Effector memory CD4-positive, alpha-beta T cell (primary cell): Measurements from ENCODE around the gene LGALS4.
"Not testable (repeated sequence)": the region's sequence is repeated elsewhere in the genome, so short reads cannot be mapped to it uniquely, and the experiment has no call there.

Experiments used
- DNase-seq, 3 donors: peaks; one replicate each; pipeline ENCODE4 v3.0.0-alpha.2; 2020
- H3K27ac ChIP-seq: 2 replicates; pipeline ENCODE4 v1.7.0; 2013; ENCODE audit warnings: mild to moderate bottlenecking, low read length, moderate library complexity; ENCODE audit not compliant: insufficient read depth, poor library complexity, severe bottlenecking
- H3K27me3 ChIP-seq: replicated peaks from 2 replicates; pipeline ENCODE4 v1.7.0; 2013; ENCODE audit warnings: mild to moderate bottlenecking, low read length; ENCODE audit not compliant: insufficient read depth, control insufficient read depth, poor library complexity, severe bottlenecking
- H3K36me3 ChIP-seq: 2 replicates; pipeline ENCODE4 v1.7.0; 2013; ENCODE audit warnings: mild to moderate bottlenecking, low read length, moderate library complexity; ENCODE audit not compliant: control insufficient read depth, insufficient read depth
- H3K4me1 ChIP-seq: 2 replicates; pipeline ENCODE4 v1.7.0; 2013; ENCODE audit warnings: low read length, mild to moderate bottlenecking; ENCODE audit not compliant: control insufficient read depth, insufficient read depth, poor library complexity, severe bottlenecking
- H3K4me3 ChIP-seq: 2 replicates; pipeline ENCODE4 v1.7.0; 2013; ENCODE audit warnings: low read length, low read depth, mild to moderate bottlenecking; ENCODE audit not compliant: insufficient read depth, poor library complexity, severe bottlenecking
- H3K9me3 ChIP-seq: 2 replicates; pipeline ENCODE4 v1.7.0; 2013; ENCODE audit warnings: mild to moderate bottlenecking, low read length, moderate library complexity; ENCODE audit not compliant: control insufficient read depth

Gene LGALS4

DNA sequence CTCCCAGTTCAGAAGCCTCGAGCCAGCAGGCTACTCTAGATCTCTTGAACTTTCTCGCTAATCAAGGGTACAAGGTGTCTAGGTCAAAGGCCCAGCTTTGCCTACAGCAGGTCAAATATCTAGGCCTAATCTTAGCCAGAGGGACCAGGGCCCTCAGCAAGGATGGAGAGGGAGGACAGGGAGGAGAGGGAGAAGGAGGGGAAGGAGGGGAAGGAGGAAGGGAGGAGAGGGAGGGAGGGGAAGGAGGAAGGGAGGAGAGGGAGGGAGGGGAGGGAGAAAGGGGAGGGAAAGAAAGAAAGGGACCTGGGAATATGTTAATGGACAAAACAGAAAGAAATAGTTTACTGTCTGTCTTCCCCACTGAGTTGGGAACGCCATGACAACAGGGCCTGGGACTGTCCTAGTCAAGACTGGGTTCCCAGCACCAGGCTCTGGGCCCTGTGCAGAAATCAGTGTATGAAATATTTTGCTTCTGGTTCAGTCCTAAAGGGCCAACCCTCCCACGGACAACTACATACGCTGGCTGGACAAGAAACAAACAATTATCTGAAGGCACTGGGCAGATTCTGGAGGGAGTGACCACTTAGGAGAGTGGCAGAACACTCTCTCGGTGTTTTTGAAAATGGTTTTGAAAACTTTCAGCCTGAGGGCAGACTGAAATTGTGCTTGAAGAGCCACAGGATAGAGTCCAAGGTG, 14.3 kb upstream of the LGALS4 start:
- Histone ChIP-seq H3K9me3 (no peaks in the 10 kb centered on the region), H3K36me3 (peaks cover 22% of the 10 kb centered on the region), H3K4me3 (no peak overlapping the region), H3K27ac (no peak overlapping the region), H3K4me1 (no peaks in the 10 kb centered on the region), H3K27me3 (no peaks in the 10 kb centered on the region)
- no peak for DNase-seq

DNA sequence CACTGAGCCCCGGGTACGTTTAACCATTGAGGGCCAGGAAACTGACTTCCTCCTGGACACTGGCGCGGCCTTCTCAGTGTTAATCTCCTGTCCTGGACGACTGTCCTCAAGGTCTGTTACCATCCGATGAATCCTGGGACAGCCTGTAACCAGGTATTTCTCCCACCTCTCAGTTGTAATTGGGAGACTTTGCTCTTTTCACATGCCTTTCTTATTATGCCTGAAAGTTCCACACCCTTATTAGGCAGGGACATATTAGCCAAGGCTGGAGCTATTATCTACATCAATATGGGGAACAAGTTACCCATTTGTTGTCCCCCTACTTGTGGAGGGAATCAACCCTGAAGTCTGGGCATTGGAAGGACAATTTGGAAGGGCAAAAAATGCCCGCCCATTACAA, 13.2 kb upstream of the LGALS4 start:
- not testable (repeated sequence) for DNase-seq, H3K4me3 ChIP-seq, H3K27ac ChIP-seq, H3K4me1 ChIP-seq, H3K27me3 ChIP-seq, H3K9me3 ChIP-seq
- H3K36me3 ChIP-seq, result peaks cover 23% of the 10 kb centered on the region

DNA sequence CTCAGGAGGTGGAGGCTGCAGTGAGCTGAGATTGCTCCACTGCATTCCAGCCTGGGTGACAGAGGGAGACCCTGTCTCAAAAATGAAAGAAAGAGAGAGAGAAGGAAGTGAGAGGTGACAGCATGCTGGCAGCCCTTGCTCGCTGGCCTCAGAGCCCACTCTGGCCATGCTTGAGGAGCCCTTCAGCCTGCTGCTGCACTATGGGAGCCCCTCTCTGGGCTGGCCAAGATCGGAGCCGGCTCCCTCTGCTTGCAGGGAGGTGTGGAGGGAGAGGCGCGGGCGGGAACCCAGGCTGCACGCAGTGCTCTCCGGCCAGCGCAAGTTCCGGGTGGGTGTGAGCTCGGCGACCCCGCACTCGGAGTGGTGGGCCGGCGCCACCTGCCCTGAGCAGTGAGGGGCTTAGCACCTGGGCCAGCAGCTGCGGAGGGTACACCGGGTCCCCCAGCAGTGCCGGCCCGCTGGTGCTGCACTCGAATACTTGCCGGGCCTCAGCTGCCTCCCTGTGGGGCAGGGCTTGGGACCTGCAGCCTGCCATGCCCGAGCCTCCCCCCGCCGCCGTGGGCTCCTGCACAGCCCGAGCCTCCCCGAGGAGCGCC, 8.6 kb upstream of the LGALS4 start:
- H3K4me1 ChIP-seq, H3K9me3 ChIP-seq, H3K4me3 ChIP-seq, H3K27ac ChIP-seq, DNase-seq, H3K27me3 ChIP-seq: not testable (repeated sequence)
- H3K36me3 ChIP-seq, result peaks cover 31% of the 10 kb centered on the region

DNA sequence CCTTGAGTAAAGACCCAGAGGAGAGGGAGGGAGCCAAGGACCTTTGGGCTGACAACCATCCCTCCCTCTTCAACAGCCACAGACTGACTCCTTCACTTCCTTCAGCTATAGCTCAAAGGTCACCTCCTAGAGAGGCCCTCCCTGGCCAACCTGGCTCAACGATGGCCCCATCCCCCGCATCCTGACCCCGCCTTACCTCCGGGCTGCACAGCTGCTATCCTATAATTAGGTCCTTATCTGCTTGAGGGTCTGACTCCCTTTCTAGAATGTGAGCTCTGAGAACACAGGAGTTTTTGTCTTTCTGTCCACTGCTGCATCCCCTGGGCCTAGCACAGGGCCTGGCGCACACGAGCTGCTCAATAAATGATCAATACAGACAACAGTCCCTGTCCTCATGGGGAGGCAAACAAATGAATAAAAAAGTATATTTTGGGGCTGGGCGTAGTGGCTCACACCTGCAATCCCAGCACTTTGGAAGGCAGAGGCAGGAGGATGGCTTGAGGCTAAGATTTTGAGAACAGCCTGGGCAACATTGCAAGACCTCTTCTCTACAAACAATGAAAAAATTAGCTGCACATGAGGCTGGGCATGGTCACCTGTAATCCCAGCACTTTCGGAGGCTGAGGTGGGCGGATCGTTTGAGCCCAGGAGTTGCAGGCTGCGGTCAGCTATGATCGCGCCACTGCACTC, 6.6 kb upstream of the LGALS4 start:
- Histone ChIP-seq H3K9me3 (no peaks in the 10 kb centered on the region), H3K27me3 (no peaks in the 10 kb centered on the region), H3K27ac (no peak overlapping the region), H3K4me3 (no peak overlapping the region), H3K36me3 (peaks cover 43% of the 10 kb centered on the region), H3K4me1 (no peaks in the 10 kb centered on the region)
- no peak for DNase-seq

DNA sequence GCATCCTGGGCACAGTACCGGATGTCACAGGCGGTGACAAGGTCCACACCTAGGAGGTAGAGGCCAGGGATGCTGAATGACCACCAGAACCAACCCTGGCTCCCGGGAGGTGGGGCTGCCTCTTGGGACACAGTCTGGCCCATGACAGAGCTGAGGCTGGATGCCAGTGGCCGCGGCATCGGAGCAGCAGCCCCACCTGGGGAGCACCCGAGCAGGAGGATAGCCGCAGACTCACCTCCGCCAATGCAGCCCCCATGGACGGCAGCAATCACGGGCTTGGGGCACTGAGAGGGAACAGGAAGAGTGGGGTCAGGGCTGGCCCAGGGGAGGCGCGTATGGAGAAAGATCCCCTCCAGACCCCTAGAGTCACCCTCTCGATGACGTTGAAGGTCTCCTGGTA, 4.3 kb upstream of the LGALS4 start:
- H3K4me3 ChIP-seq, result no peak overlapping the region
- H3K9me3 ChIP-seq, result no peaks in the 10 kb centered on the region
- H3K36me3 ChIP-seq, result peaks cover 37% of the 10 kb centered on the region
- no peaks in the 10 kb centered on the region for H3K27me3 ChIP-seq
- H3K27ac ChIP-seq, result no peak overlapping the region
- no peak for DNase-seq
- H3K4me1 ChIP-seq, result no peaks in the 10 kb centered on the region

DNA sequence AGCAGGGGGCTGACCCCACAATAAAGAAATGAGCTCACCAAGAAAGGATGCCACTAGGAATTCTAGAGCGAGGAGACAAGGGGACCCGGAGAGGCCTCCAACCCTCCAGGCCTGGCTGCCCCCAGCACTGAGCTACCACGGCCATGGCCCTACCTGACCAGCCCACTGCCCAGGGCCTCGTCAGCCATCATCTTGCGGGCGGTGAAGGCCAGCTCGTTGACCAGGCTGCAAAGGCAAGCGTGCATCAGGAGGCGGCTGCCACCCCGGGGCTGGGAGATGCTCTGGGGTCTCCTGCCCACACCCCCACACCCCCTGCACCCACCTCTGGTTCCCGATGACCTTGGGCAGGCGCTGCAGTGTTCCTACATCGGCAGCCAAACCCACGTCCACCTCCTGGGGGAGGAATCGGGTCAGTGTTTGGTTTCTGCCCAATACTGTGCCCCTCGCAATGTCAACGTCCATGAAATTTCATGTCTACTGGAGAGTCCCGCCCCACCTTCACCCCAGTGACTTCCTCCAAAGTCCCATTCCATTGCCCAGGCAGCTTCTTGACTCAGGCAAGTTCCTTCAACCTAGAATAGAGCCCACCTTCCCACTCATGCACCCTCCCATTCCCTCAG, 3.5 kb upstream of the LGALS4 start:
- no peak for DNase-seq
- H3K36me3 ChIP-seq, result peaks cover 37% of the 10 kb centered on the region
- no peak overlapping the region for H3K4me3 ChIP-seq
- H3K27me3 ChIP-seq, result no peaks in the 10 kb centered on the region
- H3K4me1 ChIP-seq, result no peaks in the 10 kb centered on the region
- H3K27ac ChIP-seq, result no peak overlapping the region
- no peaks in the 10 kb centered on the region for H3K9me3 ChIP-seq

DNA sequence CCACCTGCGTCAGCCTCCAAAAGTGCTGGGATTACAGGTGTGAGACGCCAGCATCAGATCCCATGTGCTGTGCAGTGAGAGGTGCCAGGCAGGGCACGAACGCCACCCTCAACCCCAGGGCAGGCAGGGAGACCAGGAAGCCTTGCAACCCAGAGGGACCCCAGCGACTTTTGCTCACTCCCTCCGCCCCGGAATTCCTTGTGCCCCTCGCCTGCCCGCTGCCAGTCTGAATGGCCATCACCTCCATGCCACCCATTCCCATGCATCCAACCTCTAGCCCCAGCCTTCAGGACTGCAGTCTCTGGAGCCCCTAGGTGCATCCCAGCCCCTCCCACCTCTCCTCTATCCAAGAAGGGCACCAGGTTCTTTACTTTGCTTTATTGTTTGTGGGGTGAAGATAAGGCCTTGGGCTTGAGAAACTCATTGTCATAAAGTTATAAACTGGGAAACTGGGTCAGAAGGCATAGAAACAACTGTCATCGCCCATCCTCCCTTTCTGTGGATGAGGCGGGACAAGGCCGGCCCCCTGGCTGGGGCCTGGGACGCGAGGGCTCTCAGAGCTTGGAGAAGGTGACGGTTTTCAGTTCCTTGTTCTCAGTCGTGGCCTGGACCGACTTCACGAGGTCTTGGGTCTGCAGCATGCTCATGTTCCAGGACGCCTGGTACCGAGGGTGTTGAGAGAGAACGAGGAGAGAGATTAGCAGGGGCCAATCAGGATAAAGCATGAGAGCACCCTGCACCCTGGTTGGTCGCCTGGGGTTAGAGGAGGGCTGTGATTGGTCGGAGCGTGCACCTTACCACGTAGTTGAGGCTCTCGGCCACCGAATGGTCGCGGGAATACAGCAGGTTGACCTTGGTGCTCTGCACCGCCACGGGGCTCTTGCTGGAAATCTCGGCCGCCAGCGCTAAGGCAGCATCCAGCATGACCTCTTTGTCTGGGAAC, 2.6 kb upstream of the LGALS4 start:
- H3K4me3 ChIP-seq, result no peak overlapping the region
- peaks cover 34% of the 10 kb centered on the region for H3K36me3 ChIP-seq
- DNase-seq, result no peak
- H3K27ac ChIP-seq, result no peak overlapping the region
- no peaks in the 10 kb centered on the region for H3K4me1 ChIP-seq
- H3K27me3 ChIP-seq, result no peaks in the 10 kb centered on the region
- H3K9me3 ChIP-seq, result no peaks in the 10 kb centered on the region

DNA sequence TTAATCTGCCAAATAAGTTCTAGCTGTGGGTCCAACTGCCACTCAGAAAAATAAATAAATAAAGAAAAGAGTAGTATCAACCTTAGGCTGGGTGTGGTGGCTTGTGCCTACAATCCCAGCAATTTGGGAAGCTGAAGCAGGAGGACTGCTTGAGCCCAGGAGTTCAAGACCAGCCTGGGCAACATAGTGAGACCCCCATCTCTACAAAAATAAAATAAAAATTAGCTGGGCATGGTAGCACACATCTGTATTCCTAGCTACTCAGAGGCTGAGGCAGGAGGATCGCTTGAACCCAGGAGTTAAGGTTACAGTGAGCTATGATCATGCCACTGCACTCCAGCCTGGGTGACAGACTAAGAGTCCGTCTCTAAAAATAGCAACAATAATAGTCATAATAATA, 1.2 kb upstream of the LGALS4 start:
- peaks cover 29% of the 10 kb centered on the region for H3K36me3 ChIP-seq
- not testable (repeated sequence) for H3K27ac ChIP-seq, H3K4me1 ChIP-seq, DNase-seq, H3K9me3 ChIP-seq, H3K27me3 ChIP-seq, H3K4me3 ChIP-seq

DNA sequence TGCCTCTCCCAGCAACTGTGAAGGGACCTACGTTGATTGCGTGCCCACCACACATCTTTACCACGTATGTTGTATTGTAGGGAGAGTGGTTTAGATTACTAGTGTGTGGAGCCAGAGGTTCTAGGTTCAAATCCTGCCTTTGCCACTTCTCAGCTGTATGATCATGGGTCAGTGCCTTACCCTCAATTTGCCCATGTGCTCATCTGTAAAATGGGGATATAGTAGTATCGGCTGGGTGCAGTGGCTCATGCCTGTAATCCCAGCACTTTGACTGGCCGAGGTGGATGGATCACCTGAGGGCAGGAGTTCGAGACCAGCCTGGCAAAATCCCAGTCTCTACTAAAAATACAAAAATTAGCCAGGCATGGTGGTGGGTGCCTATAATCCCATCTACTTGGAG, 578 bp upstream of the LGALS4 start:
- Histone ChIP-seq H3K27me3 (no peaks in the 10 kb centered on the region), H3K4me3 (no peak overlapping the region), H3K27ac (no peak overlapping the region), H3K9me3 (no peaks in the 10 kb centered on the region), H3K36me3 (peaks cover 29% of the 10 kb centered on the region), H3K4me1 (no peaks in the 10 kb centered on the region)
- no peak for DNase-seq
